Activated CD4-positive, alpha-beta T cell treated with anti-CD3 and anti-CD28 coated beads for 36 hours (primary cell): ENCODE data around the gene STK4. TPM values are rescaled to one million over a fixed set of nuclear protein-coding genes. Genes with fewer than 3 reads are reported as not detected.
"Not testable (repeated sequence)": the region's sequence is repeated elsewhere in the genome, so short reads cannot be mapped to it uniquely, and the experiment has no call there.

ENCODE experiments used
- ATAC-seq: fragments of 200-7000 bp; cut with Tn5 transposase; one replicate; pipeline ENCODE4 v1.10.0; 2021; ENCODE audit warnings: mild to moderate bottlenecking, moderate library complexity
- CTCF ChIA-PET: fragments of 350-600 bp; sonication (Branson Sonifier 250); formaldehyde crosslinking; loops from one replicate; lab custom pipeline; 2021; ENCODE audit warnings: antibody characterized with exemption; lab: Charles Lee
- POLR2A ChIA-PET: fragments of 350-600 bp; sonication (Branson Sonifier 250); formaldehyde crosslinking; loops from one replicate; lab custom pipeline; 2021; ENCODE audit warnings: antibody characterized with exemption, inconsistent platforms; lab: Charles Lee
- DNase-seq: peaks from one replicate; pipeline ENCODE4 v3.0.0-alpha.2; 2020
- H3K27ac Mint-ChIP-seq: one replicate; pipeline ENCODE4 v1.8.0; 2021; ENCODE audit warnings: mixed read lengths
- H3K27me3 Mint-ChIP-seq: one replicate; pipeline ENCODE4 v1.8.0; 2021; ENCODE audit warnings: mixed read lengths
- H3K36me3 Mint-ChIP-seq: one replicate; pipeline ENCODE4 v1.8.0; 2021; ENCODE audit warnings: low read depth, mixed read lengths
- H3K4me1 Mint-ChIP-seq: one replicate; pipeline ENCODE4 v1.8.0; 2021; ENCODE audit warnings: mixed read lengths
- H3K4me3 Mint-ChIP-seq: one replicate; pipeline ENCODE4 v1.8.0; 2021; ENCODE audit warnings: mild to moderate bottlenecking, moderate library complexity, mixed read lengths
- H3K9me3 Mint-ChIP-seq: one replicate; pipeline ENCODE4 v1.8.0; 2021; ENCODE audit warnings: low read depth, mixed read lengths
- intact Hi-C, 2 experiments: fragments of 100-400 bp; cut with DNase I in 1 of 2; cut with micrococcal nuclease in 1 of 2; formaldehyde crosslinking; loops; one replicate each; pipeline versions ENCODE4 v1.14.2 to v1.15.1; 2022 to 2024; cut with DNase I, micrococcal nuclease
- total RNA-seq, 2 experiments: library from RNA; stranded (reverse); gene quantifications; one replicate each; pipeline ENCODE4 v1.2.3, GENCODE V29; 2021

Gene STK4
- total RNA-seq, 2 experiments from 2014 or later: 156 to 164 TPM

- no peaks in the 10 kb centered on the region for H3K27me3 Mint-ChIP-seq
- intact Hi-C loops: loop anchor here in 1 of 2 experiments (2.0 to 10.0 kb wide), 2 partner anchors 214 to 280 kb away; partner anchors contain the start of gene SEMG2
- no peaks in the 10 kb centered on the region for H3K9me3 Mint-ChIP-seq
- peak; percentile 40 for ATAC-seq
- ChIA-PET CTCF (interaction anchor here (0.8 to 3.0 kb wide), 15 partner anchors 8 to 102 kb away, joined by 3 to 23 read pairs (median 9); no protein-coding TSS in a partner anchor), POLR2A (no interaction called here)
- H3K36me3 Mint-ChIP-seq: peaks cover 56% of the 10 kb centered on the region
- peak overlapping the region; percentile 10 for H3K27ac Mint-ChIP-seq
- DNase-seq: no peak
- peaks cover 52% of the 10 kb centered on the region for H3K4me1 Mint-ChIP-seq
- H3K4me3 Mint-ChIP-seq: no peak overlapping the region
Measured at GRCh38 chr20:45010399-45010828, 44.1 kb downstream of the STK4 start.

DNA sequence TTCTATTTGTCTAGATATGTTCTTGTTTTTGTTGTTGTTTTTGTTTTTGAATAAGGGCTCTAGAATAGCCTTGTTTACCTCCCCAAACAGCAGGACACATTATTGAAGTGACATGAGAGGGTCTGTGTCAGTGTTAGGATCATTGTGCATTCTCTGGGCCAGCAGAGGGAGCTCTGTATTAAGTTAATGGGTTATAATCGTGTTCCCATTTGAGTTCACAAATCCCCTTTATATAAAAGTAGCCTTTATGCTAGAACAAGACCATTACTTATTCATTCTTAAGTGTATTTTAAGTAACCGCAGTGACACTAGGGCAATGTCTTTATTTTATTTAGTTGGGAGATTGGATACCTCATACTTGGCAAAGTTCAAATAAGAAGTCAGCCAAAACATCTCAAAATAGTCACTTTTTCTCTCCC is 44.8 kb downstream of the STK4 start:
- CTCF ChIA-PET: interaction anchor here (0.7 to 3.0 kb wide), 22 partner anchors 9 to 343 kb away, joined by 3 to 23 read pairs (median 6); no protein-coding TSS in a partner anchor
- DNase-seq (peak; percentile 70), ATAC-seq (peak; percentile 72)
- no peaks in the 10 kb centered on the region for H3K27me3 Mint-ChIP-seq
- peaks cover 59% of the 10 kb centered on the region for H3K4me1 Mint-ChIP-seq
- no peak overlapping the region for H3K4me3 Mint-ChIP-seq
- peaks cover 57% of the 10 kb centered on the region for H3K36me3 Mint-ChIP-seq
- no peaks in the 10 kb centered on the region for H3K9me3 Mint-ChIP-seq
- POLR2A ChIA-PET: no interaction called here
- peak overlapping the region; percentile 10 for H3K27ac Mint-ChIP-seq
- intact Hi-C loops: loop anchor here (1.0 to 10.0 kb wide), 3 partner anchors 84 to 280 kb away; partner anchors contain the start of gene SEMG2 (in 1 of the 2)

- H3K4me3 Mint-ChIP-seq: no peak overlapping the region
- ATAC-seq: no peak
Measured at GRCh38 chr20:45012682-45013302, 46.5 kb downstream of the STK4 start.

DNA sequence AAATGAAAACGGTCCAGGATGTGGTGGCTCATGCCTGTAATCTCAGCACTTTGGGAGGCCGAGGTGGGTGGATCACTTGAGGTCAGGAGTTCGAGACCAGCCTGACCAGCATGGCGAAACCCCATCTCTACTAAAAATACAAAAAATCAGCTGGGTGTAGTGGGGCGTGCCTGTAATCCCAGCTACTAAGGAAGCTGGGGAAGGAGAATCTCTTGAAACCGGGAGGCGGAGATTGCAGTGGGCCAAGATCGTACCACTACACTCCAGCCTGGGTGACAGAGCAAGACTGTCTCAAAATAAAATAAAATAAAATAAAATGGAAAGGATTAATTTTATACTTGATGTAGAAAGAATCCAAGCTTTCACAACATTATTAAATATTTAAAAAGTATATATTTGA is 47.8 kb downstream of the STK4 start:
- H3K36me3 Mint-ChIP-seq: peaks cover 53% of the 10 kb centered on the region
- ATAC-seq, H3K9me3 Mint-ChIP-seq, H3K4me3 Mint-ChIP-seq, H3K27me3 Mint-ChIP-seq, POLR2A ChIA-PET, DNase-seq, H3K27ac Mint-ChIP-seq: not testable (repeated sequence)
- H3K4me1 Mint-ChIP-seq: peaks cover 63% of the 10 kb centered on the region
- CTCF ChIA-PET: interaction anchor here (0.8 to 3.9 kb wide), 14 partner anchors 9 to 98 kb away, joined by 3 to 26 read pairs (median 4); no protein-coding TSS in a partner anchor
- intact Hi-C loops: loop anchor here in 1 of 2 experiments (10.0 kb wide), 1 partner anchor 211 kb away; the partner anchor contains the start of gene SEMG2

More at GRCh38 chr20:45012682-45013302, 46.5 kb downstream of the STK4 start:
- DNase-seq: no peak
- Mint-ChIP-seq H3K36me3 (peaks cover 57% of the 10 kb centered on the region), H3K27ac (no peak overlapping the region), H3K9me3 (no peaks in the 10 kb centered on the region), H3K27me3 (no peaks in the 10 kb centered on the region), H3K4me1 (peaks cover 68% of the 10 kb centered on the region)
- intact Hi-C loops: loop anchor here in 1 of 2 experiments (10.0 kb wide), 1 partner anchor 212 kb away; the partner anchor contains the start of gene SEMG2
- ChIA-PET POLR2A (interaction anchor here (0.6 kb wide), 1 partner anchor 35 kb away, joined by 3 read pairs; no protein-coding TSS in a partner anchor), CTCF (interaction anchor here (0.6 to 3.9 kb wide), 16 partner anchors 12 to 310 kb away, joined by 3 to 26 read pairs (median 5); no protein-coding TSS in a partner anchor)

GRCh38 chr20:45014671-45015415 is 48.5 kb downstream of the STK4 start:
- intact Hi-C loops: loop anchor here in 1 of 2 experiments (10.0 kb wide), 1 partner anchor 210 kb away; the partner anchor contains the start of gene SEMG2
- no peaks in the 10 kb centered on the region for H3K9me3 Mint-ChIP-seq
- POLR2A ChIA-PET: no interaction called here
- H3K4me1 Mint-ChIP-seq: peaks cover 62% of the 10 kb centered on the region
- ATAC-seq: peak; percentile 31
- no peak for DNase-seq
- H3K4me3 Mint-ChIP-seq: no peak overlapping the region
- H3K36me3 Mint-ChIP-seq: peaks cover 53% of the 10 kb centered on the region
- peak overlapping the region; percentile 69 for H3K27ac Mint-ChIP-seq
- H3K27me3 Mint-ChIP-seq: no peaks in the 10 kb centered on the region
- CTCF ChIA-PET: interaction anchor here (0.9 to 3.9 kb wide), 10 partner anchors 10 to 97 kb away, joined by 3 to 26 read pairs (median 4); no protein-coding TSS in a partner anchor

DNA sequence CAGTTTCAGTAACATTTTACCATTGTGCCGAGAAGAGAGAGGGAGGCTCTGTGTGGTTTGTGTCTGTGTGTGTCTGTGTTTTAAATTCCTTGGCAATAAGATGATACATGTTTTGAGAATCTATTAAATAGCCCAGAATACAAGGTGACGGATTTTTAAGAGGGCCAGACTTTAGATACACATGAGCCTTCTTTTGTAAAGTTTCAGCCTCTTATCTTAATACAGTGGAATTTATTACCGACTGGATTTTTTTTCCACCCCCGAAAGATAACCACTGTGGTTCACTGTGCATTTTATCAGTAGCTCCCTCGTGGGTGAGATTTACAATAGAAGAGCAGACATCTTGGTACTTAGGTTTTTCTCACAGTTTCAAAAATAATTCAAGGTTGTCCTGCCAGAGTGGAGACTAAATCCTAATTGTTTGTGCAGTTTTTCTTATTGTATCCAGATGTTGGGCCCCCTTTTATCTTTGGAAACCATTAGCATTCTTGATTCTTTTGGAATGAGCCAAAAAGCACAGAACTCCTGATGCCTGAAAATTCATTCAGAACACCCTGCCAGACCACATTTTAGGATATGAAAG is 49.9 kb downstream of the STK4 start:
- H3K36me3 Mint-ChIP-seq: peaks cover 54% of the 10 kb centered on the region
- intact Hi-C loops: loop anchor here in 1 of 2 experiments (10.0 kb wide), 1 partner anchor 209 kb away; the partner anchor contains the start of gene SEMG2
- H3K9me3 Mint-ChIP-seq: no peaks in the 10 kb centered on the region
- peak overlapping the region; percentile 80 for H3K27ac Mint-ChIP-seq
- H3K4me1 Mint-ChIP-seq: peaks cover 58% of the 10 kb centered on the region
- POLR2A ChIA-PET: interaction anchor here (0.9 kb wide), 1 partner anchor 45 kb away, joined by 3 read pairs; no protein-coding TSS in a partner anchor
- CTCF ChIA-PET: interaction anchor here (0.6 to 3.9 kb wide), 8 partner anchors 19 to 303 kb away, joined by 3 to 26 read pairs (median 3); no protein-coding TSS in a partner anchor
- no peak overlapping the region for H3K4me3 Mint-ChIP-seq
- DNase-seq (no peak), ATAC-seq (no peak)
- H3K27me3 Mint-ChIP-seq: no peaks in the 10 kb centered on the region

- CTCF ChIA-PET: interaction anchor here (0.7 to 1.7 kb wide), 4 partner anchors 18 to 33 kb away, joined by 3 to 6 read pairs (median 4); no protein-coding TSS in a partner anchor
- Mint-ChIP-seq H3K27ac (peak overlapping the region; percentile 20), H3K36me3 (peaks cover 52% of the 10 kb centered on the region), H3K4me3 (no peak overlapping the region), H3K9me3 (no peaks in the 10 kb centered on the region), H3K27me3 (no peaks in the 10 kb centered on the region), H3K4me1 (peaks cover 61% of the 10 kb centered on the region)
- POLR2A ChIA-PET: no interaction called here
- DNase-seq (no peak), ATAC-seq (no peak)
- intact Hi-C loops: loop anchor here in 1 of 2 experiments (10.0 kb wide), 1 partner anchor 208 kb away; the partner anchor contains the start of gene SEMG2
Measured at GRCh38 chr20:45017281-45017680, 51.0 kb downstream of the STK4 start.

DNA sequence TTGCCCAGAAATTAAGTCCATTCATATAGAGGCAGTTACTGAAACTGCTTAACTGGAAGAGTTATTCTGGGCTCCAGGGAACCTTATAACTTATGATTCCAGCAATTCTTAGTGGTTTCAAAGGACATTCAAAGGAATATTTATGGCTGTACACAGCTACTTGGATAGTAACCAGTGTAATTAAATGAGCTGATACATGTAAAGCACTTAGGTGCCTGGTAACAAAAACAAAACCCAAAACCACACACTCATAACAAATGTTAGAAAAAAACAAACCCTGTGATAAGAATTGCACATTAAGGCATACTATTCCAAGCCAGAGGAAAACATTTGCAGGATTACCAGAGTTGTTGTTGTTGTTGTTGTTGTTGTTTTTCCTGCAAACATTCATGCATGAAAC is 51.5 kb downstream of the STK4 start:
- POLR2A ChIA-PET: no interaction called here
- intact Hi-C loops: loop anchor here in 1 of 2 experiments (10.0 kb wide), 1 partner anchor 207 kb away; the partner anchor contains the start of gene SEMG2
- no peak overlapping the region for H3K4me3 Mint-ChIP-seq
- no peaks in the 10 kb centered on the region for H3K9me3 Mint-ChIP-seq
- peaks cover 64% of the 10 kb centered on the region for H3K4me1 Mint-ChIP-seq
- CTCF ChIA-PET: interaction anchor here (0.7 to 1.7 kb wide), 4 partner anchors 18 to 32 kb away, joined by 3 to 4 read pairs (median 3); no protein-coding TSS in a partner anchor
- no peak for DNase-seq
- H3K27me3 Mint-ChIP-seq: no peaks in the 10 kb centered on the region
- no peak for ATAC-seq
- no peak overlapping the region for H3K27ac Mint-ChIP-seq
- H3K36me3 Mint-ChIP-seq: peaks cover 51% of the 10 kb centered on the region

GRCh38 chr20:45019027-45019761 is 52.9 kb downstream of the STK4 start:
- intact Hi-C loops: loop anchor here in 1 of 2 experiments (10.0 kb wide), 1 partner anchor 206 kb away; the partner anchor contains the start of gene SEMG2
- ChIA-PET CTCF (interaction anchor here (0.6 to 3.6 kb wide), 10 partner anchors 8 to 274 kb away, joined by 3 to 23 read pairs (median 3); no protein-coding TSS in a partner anchor), POLR2A (no interaction called here)
- DNase-seq (no peak), ATAC-seq (no peak)
- Mint-ChIP-seq H3K9me3 (no peaks in the 10 kb centered on the region), H3K27me3 (no peaks in the 10 kb centered on the region), H3K4me1 (peaks cover 69% of the 10 kb centered on the region), H3K4me3 (no peak overlapping the region), H3K36me3 (peaks cover 54% of the 10 kb centered on the region), H3K27ac (peak overlapping the region; percentile 44)

GRCh38 chr20:45019762-45020123 is 53.4 kb downstream of the STK4 start:
- DNase-seq: no peak
- H3K4me1 Mint-ChIP-seq: peaks cover 66% of the 10 kb centered on the region
- CTCF ChIA-PET: interaction anchor here (0.6 to 3.6 kb wide), 10 partner anchors 8 to 274 kb away, joined by 3 to 23 read pairs (median 3); no protein-coding TSS in a partner anchor
- H3K4me3 Mint-ChIP-seq: no peak overlapping the region
- H3K36me3 Mint-ChIP-seq: peaks cover 56% of the 10 kb centered on the region
- intact Hi-C loops: loop anchor here in 1 of 2 experiments (10.0 kb wide), 1 partner anchor 205 kb away; the partner anchor contains the start of gene SEMG2
- H3K27ac Mint-ChIP-seq: peak overlapping the region; percentile 14
- no peak for ATAC-seq
- no peaks in the 10 kb centered on the region for H3K9me3 Mint-ChIP-seq
- POLR2A ChIA-PET: no interaction called here
- H3K27me3 Mint-ChIP-seq: no peaks in the 10 kb centered on the region
